Natural killer cell (primary cell): ENCODE data around the gene MAST1. TPM values are rescaled to one million over a fixed set of nuclear protein-coding genes. Genes with fewer than 3 reads are reported as not detected.
A peak's percentile ranks its signal among the peaks of the same experiment; 100 is the strongest.

Source experiments
- ATAC-seq, 3 donors: fragments of 150-1000 bp in 2 of 3; fragments of 200-7000 bp in 1 of 3; cut with Tn5 transposase; 1 replicate in 1 of 3; 2 replicates in 2 of 3; pipeline ENCODE4 v1.10.0; 2021; ENCODE audit warnings: mild to moderate bottlenecking in 2 of 3, moderate library complexity in 2 of 3
- DNase-seq, 2 donors: peaks; one replicate each; pipeline versions ENCODE4 v3.0.0 to v3.0.0-alpha.2; 2013 to 2021; ENCODE audit warnings: mixed read lengths in 1 of 2
- H3K27ac ChIP-seq: one replicate; pipeline ENCODE4 v1.5.1; 2013; ENCODE audit warnings: mild to moderate bottlenecking, low read length
- H3K27me3 ChIP-seq: one replicate; pipeline ENCODE4 v1.6.1; 2013; ENCODE audit warnings: low read length; ENCODE audit not compliant: control insufficient read depth, insufficient read depth
- H3K36me3 ChIP-seq: one replicate; pipeline ENCODE4 v1.6.1; 2013; ENCODE audit warnings: low read length; ENCODE audit not compliant: control insufficient read depth, insufficient read depth
- H3K4me1 ChIP-seq: one replicate; pipeline ENCODE4 v1.6.1; 2013; ENCODE audit warnings: low read length; ENCODE audit not compliant: control insufficient read depth, insufficient read depth
- H3K4me3 ChIP-seq: one replicate; pipeline ENCODE4 v1.5.1; 2013; ENCODE audit warnings: low read length
- H3K9me3 ChIP-seq: one replicate; pipeline ENCODE4 v1.6.1; 2013; ENCODE audit warnings: low read length; ENCODE audit not compliant: control insufficient read depth, insufficient read depth
- H3K27ac Mint-ChIP-seq, 2 donors: one replicate each; pipeline ENCODE4 v1.8.0; 2022; ENCODE audit warnings: mild to moderate bottlenecking in 2 of 2, mixed read lengths in 2 of 2, moderate library complexity in 1 of 2
- H3K27me3 Mint-ChIP-seq, 2 donors: one replicate each; pipeline ENCODE4 v1.8.0; 2022; ENCODE audit warnings: low read depth in 2 of 2, mixed read lengths in 2 of 2
- H3K36me3 Mint-ChIP-seq: one replicate; pipeline ENCODE4 v1.8.0; 2022; ENCODE audit warnings: mixed read lengths
- H3K4me1 Mint-ChIP-seq, 2 donors: one replicate each; pipeline ENCODE4 v1.8.0; 2022; ENCODE audit warnings: mixed read lengths in 2 of 2
- H3K4me3 Mint-ChIP-seq: one replicate; pipeline ENCODE4 v1.8.0; 2022; ENCODE audit warnings: mild to moderate bottlenecking, moderate library complexity, mixed read lengths
- H3K9me3 Mint-ChIP-seq, 2 donors: one replicate each; pipeline ENCODE4 v1.8.0; 2022; ENCODE audit warnings: mixed read lengths in 2 of 2
- WGBS: methylation state at CpG from one replicate; pipeline ENCODE4 v1.1.7; 2013; ENCODE audit warnings: missing lambda C conversion rate; ENCODE audit not compliant: insufficient coverage; 5-methylcytosine and 5-hydroxymethylcytosine counted together
- intact Hi-C: fragments of 100-400 bp; cut with micrococcal nuclease; formaldehyde crosslinking; loops from one replicate; pipeline ENCODE4 v1.14.2; 2022
- total RNA-seq, 4 donors: library from RNA; stranded (reverse); fragments of 120-200 nt in 1 of 4; gene quantifications; one replicate each; pipeline versions ENCODE4 v1.2.3 to v1.2.4, GENCODE V29; 2013 to 2022
- TF ChIP-seq, protein P1 (sequence below): fragments of 200-600 bp; IDR thresholded peaks from one replicate; pipeline ENCODE4 v1.8.0; 2022; ENCODE audit warnings: antibody characterized with exemption

MAST1 gene
- total RNA-seq, 3 donors from 2014 or later (not counting 1 experiment from before 2014, with no cell fraction given) = 0.07 to 0.88 TPM; not detected in 1

DNA sequence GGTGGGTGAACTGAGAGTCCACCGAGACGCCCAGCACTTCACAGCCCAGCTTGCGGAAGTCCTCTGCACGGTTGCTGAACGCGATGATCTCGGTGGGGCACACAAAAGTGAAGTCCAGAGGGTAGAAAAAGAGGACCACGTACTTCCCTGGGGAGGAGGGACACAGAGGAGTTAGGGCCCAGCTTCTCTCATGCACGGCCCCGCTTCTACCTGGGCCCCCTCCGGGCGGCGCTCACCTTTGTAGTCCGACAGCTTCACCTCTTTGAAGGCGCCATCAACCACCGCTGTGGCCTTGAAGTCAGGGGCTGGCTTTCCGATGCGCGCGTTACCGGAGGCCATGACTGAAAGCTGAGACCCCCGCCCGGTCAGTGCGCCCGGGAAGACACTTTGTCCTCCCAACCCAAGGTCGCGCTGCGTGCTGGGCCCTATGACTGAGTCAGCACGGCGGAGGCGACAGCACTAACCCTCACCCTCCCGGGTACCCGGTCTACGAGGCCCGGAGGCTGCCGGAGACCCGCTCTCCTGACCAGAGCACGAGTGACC, 37.3 kb upstream of the MAST1 start:
- Mint-ChIP-seq H3K27me3 (peaks cover 0 to 12% of the 10 kb centered on the region in 2 donors), H3K4me1 (peaks cover 22 to 29% of the 10 kb centered on the region in 2 donors), H3K27ac (no peak overlapping the region), H3K36me3 (no peaks in the 10 kb centered on the region), H3K4me3 (peak overlapping the region; percentile 88), H3K9me3 (no peaks in the 10 kb centered on the region)
- DNase-seq = peak in 1 of 2 donors; percentile 32
- peak in 1 of 3 donors; percentile 4 for ATAC-seq
- no peak overlapping the region for H3K27ac ChIP-seq
- H3K4me1 ChIP-seq = peaks cover 34% of the 10 kb centered on the region
- WGBS = 19% methylated on average over 38 of the region's 38 CpGs
- peaks cover 6% of the 10 kb centered on the region for H3K27me3 ChIP-seq
- intact Hi-C loops = no loop called here
- no peaks in the 10 kb centered on the region for H3K9me3 ChIP-seq
- TF ChIP-seq, protein P1, sequence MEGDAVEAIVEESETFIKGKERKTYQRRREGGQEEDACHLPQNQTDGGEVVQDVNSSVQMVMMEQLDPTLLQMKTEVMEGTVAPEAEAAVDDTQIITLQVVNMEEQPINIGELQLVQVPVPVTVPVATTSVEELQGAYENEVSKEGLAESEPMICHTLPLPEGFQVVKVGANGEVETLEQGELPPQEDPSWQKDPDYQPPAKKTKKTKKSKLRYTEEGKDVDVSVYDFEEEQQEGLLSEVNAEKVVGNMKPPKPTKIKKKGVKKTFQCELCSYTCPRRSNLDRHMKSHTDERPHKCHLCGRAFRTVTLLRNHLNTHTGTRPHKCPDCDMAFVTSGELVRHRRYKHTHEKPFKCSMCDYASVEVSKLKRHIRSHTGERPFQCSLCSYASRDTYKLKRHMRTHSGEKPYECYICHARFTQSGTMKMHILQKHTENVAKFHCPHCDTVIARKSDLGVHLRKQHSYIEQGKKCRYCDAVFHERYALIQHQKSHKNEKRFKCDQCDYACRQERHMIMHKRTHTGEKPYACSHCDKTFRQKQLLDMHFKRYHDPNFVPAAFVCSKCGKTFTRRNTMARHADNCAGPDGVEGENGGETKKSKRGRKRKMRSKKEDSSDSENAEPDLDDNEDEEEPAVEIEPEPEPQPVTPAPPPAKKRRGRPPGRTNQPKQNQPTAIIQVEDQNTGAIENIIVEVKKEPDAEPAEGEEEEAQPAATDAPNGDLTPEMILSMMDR = no peak
- peak overlapping the region; percentile 90 for H3K4me3 ChIP-seq
- no peaks in the 10 kb centered on the region for H3K36me3 ChIP-seq

DNA sequence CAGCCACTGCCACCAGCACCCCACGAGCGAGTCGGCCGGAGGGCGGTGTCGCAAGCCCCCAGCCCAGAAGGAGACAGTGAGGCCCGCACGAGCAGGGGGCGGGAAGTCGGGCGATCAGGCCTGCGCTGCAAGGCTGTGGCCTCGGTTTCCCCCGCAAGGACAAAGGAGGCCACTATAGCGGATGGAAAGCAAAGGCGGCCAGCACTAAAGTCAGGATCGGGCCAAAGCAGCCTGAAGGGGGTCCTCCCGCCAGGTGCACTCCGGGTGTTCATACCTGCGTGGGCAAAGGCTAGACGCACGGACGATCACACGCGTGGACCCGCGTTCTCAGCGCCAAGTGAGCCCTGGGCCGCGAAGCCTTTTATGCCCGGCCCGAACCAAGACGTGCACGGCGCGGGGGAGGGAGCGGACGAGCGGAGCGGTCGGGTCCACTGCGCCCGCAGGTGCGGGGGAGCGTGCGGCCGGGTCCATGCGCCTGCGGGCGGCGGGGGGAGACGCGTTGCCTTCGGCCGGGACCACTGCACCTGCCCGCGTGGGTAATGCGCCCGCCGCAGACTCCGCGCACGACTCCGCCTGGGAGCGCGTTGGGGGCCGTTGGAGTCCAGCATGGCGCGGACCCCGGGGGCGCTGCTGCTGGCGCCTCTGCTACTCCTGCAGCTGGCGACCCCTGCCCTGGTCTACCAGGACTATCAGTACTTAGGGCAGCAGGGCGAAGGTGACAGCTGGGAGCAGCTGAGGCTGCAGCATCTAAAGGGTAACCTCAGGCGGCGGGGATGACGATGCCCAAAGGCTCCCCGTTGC, 36.6 kb upstream of the MAST1 start, which contains the start of the genes PRDX2 and THSD8:
PRDX2 (minus strand) TSS at position 335 of the 801 bp plus-strand sequence. CDS start 539 bp downstream, outside the sequence.
THSD8 (plus strand) TSS at position 604 of the 801 bp plus-strand sequence; CDS start at position 607, 3 bp downstream.
- under 1% methylated on average over 78 of the region's 78 CpGs for WGBS
- peak in 1 of 2 donors; percentile 81 for DNase-seq
- Histone ChIP-seq H3K27ac (peak within 1 kb of the TSS; percentile 49), H3K36me3 (no peaks in the 10 kb centered on the region), H3K4me1 (peaks cover 33% of the 10 kb centered on the region), H3K27me3 (peaks cover 6% of the 10 kb centered on the region), H3K9me3 (no peaks in the 10 kb centered on the region), H3K4me3 (peak within 1 kb of the TSS; percentile 90)
- TF ChIP-seq, protein P1 = no peak
- H3K4me3 Mint-ChIP-seq = peak within 1 kb of the TSS; percentile 88
- ATAC-seq = peak; percentile 58 to 77 (median 68)
- H3K36me3 Mint-ChIP-seq = no peaks in the 10 kb centered on the region
- peaks cover 0 to 12% of the 10 kb centered on the region in 2 donors for H3K27me3 Mint-ChIP-seq
- no peak within 1 kb of the TSS for H3K27ac Mint-ChIP-seq
- peaks cover 22 to 30% of the 10 kb centered on the region in 2 donors for H3K4me1 Mint-ChIP-seq
- intact Hi-C loops = no loop called here
- H3K9me3 Mint-ChIP-seq = no peaks in the 10 kb centered on the region

DNA sequence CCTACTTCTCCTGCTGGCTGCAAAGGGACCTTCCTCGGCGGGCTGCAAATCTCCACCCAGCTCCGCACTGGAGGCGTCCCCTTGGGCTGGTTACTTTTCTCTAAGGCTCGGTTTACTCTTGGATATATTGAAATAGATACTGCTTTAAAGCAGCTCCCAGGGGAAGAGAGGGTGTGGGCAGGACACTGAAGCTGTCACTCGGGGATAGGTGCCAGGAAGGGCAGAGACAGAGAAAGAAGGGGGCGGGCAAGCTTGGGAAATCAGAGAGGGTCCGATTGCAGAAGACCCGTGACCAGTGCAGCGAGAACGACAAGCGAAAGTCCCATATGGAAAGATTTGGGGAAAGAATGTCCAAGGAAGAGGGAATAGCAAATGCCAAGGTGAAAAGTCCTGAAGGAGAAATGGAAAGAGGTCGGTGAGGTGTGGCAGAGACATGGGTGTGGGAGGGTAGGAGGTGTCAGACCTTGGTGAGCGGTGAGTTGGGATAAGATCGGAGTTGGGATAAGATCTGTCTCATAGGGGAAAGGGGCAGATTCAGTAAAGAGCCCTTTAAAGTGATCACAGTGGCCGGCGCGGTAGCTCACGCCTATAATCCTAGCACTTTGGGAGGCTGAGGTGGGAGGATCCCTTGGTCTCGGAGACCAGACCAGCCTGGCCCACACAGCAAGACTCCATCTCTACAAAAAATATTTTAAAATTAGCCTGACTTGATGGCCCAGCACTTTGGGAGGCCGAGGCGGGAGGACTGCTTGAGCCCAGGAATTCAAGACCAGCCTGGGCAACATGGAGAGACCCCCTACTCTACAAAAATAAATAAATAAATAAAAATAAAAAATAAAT, 35.8 kb upstream of the MAST1 start:
- peak overlapping the region; percentile 88 for H3K4me3 Mint-ChIP-seq
- WGBS = 56% methylated on average over 22 of the region's 22 CpGs
- H3K9me3 ChIP-seq = no peaks in the 10 kb centered on the region
- H3K36me3 ChIP-seq = no peaks in the 10 kb centered on the region
- H3K4me3 ChIP-seq = peak overlapping the region; percentile 90
- H3K36me3 Mint-ChIP-seq = no peaks in the 10 kb centered on the region
- peaks cover 41% of the 10 kb centered on the region for H3K4me1 ChIP-seq
- peaks cover 6% of the 10 kb centered on the region for H3K27me3 ChIP-seq
- no peak overlapping the region for H3K27ac ChIP-seq
- H3K4me1 Mint-ChIP-seq = peaks cover 26 to 35% of the 10 kb centered on the region in 2 donors
- TF ChIP-seq, protein P1 = no peak
- no peaks in the 10 kb centered on the region for H3K9me3 Mint-ChIP-seq
- no peak for ATAC-seq
- H3K27me3 Mint-ChIP-seq = peaks cover 0 to 12% of the 10 kb centered on the region in 2 donors
- H3K27ac Mint-ChIP-seq = no peak overlapping the region
- DNase-seq = no peak
- intact Hi-C loops = no loop called here
